T-helper 2 cell treated with Interferon-gamma antibody and Interleukin-4, amounts not matched to agents 100 ng/mL and 5 ng/mL, for 36 hours (primary cell): ENCODE measurements around the gene KIF5C. TPM values are rescaled to one million over a fixed set of nuclear protein-coding genes. Genes with fewer than 3 reads are reported as not detected.

ENCODE experiments used
- intact Hi-C: fragments of 100-400 bp; cut with micrococcal nuclease; formaldehyde crosslinking; loops from one replicate; pipeline ENCODE4 v1.15.1; 2023
- total RNA-seq: library from RNA; stranded (reverse); gene quantifications from 2 replicates; pipeline ENCODE4 v1.2.3, GENCODE V29; 2022

Gene KIF5C
- total RNA-seq, 1 donor from 2014 or later = 12.5 TPM

DNA sequence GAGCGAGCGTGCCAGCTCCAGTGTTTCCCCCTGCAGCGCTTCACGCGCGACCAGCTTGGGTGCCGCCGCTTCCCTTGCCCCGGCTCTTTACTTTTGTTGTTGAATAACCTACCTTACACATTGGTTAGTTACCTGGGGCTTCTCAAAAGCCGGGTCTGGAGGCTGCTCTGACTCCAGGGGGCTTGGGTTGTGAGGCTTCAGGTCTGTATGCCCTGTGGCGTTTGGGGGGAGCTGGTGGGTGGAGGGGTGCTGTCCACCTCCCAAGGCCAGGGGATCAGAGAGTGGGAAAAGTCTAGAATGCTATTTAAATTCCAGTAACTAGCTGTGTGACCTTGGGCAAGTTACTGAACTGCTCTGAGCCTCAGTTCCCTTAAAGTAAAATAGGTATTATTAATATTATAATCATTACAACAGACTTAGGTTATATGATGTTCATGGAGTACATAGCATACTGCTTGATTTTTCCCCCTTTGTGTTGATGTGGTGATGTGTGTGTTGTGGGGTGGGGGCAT lies 164.2 kb downstream of the KIF5C start:
- intact Hi-C loops = no loop called here

DNA sequence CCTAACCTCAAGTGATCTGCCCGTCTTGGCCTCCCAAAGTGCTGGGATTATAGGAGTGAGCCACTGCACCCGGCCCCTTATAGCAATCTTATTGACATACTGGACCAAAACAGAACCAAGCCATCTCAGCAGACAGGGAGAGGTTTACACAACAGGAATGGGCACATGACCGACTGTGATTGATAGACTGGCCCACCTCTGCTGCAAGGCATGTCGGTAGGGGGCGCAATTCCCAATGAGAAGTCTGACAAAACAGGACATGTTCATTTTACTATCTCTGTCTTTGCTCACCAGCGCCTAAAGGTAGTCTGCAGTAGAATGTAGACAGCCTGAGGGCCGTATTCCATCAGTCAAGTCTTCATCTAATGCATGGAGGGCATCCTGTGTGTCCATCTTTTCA lies 165.4 kb downstream of the KIF5C start:
- intact Hi-C loops = loop anchor here (1.0 kb wide), 1 partner anchor 521 kb away; no protein-coding TSS in a partner anchor

DNA sequence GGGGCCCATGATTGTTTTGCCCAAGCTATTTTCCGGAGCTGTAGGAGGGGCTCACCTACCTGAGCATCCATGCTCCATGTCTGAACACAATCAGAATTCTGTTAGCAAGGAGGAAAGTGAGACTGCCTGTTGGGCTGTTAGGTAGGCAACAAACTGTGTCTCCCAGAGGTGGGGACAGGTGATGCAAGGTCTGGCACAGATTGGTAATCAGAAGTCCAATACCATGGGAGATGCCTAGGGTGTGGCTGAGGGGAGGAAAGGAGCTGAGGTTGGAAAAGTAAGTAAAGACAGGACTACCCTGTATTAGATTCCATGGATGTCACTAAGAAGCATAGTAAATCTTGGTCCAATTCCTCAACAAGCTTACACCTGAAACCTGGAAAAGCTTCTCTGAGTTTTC lies 166.5 kb downstream of the KIF5C start:
- intact Hi-C loops = no loop called here

DNA sequence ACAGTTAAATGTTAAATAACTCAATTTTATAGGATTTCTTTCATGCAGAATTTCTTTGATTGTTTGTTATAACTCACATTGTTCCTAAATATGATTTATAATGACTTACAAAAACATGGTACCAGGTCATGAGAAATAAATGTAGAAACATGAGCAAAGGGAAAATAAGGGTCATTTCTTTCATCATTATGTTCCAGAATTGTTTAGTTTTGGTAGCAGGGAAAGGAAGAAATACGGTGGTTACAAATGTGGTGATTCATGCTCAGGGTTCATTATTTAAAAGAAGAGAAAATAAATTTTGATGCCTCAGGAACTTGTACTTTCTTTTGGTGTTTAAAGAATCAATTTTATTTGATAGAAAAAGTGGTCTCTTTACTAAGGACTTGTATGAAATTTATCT lies 167.9 kb downstream of the KIF5C start:
- intact Hi-C loops = no loop called here

DNA sequence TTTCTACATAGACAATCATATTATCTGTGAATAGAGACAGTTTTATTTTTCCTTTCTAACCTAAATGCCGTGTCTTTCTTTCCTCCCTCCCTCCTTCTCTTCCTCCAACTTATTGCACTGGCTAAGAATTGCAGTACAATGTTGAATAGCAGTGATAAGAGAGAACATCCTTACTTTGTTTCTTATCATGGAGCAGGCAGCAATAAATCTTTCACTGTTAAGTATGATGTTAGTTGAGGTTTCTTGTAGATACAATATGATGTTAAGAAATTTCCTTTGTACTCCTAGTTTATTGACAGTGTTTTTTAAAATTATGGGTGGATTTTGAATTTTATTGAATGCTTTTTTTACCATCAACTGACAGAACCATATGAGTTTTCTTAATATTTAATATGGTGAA lies 169.5 kb downstream of the KIF5C start:
- intact Hi-C loops = no loop called here

DNA sequence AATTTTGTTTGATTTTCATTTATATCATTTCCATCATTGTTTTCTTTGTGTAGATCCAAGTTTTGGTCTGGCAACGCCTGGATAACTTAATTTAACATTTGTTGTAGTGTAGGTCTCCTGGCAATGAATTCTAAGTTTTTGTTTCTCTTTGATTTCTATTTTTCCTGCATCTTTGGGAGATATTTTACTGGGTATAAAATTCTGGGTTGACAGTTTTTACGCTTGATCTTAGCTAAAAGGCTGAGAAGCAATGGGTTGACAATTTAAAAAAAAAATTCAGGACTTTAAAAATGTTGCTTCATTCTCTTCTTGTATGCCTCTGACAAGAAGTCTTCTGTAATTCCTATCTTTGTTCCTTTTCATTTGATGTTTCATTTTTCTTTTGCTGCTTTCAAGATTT lies 172.1 kb downstream of the KIF5C start:
- intact Hi-C loops = no loop called here

DNA sequence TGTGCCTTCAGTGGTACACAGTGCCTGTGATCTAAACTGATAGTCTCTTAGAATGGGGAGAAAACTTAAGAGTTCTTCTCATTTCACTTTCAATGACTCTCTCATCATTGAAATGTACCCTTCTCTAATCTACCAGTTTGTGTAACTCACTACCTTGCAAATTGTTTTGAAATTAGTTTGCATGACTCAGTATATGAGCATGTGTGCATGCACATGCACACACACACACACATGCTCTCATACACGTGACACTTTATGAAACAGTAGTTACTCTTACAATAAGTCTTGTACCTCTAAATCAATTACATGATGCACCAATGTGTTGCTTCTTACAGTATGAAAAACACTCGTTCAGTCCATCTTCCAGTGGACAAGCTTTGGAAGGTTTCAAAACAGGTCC lies 174.1 kb downstream of the KIF5C start:
- intact Hi-C loops = no loop called here

DNA sequence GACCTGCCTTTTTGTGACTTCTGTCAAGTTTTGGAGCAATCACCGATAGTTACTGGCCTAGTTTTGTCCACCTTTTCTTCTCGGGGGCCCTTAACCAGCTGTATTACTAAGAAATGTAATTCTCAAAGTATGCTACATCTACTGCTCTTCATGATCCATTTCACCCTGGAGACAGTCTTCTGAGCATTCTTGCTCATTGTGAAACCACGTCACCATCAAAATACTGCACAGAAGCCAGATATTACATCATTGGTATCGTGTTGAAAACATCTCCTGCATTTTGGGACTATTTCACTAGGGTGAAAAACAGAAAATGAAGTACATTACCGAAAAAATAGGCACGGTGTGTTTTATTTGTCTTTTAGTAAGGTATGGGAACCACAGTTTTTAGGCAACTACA lies 175.2 kb downstream of the KIF5C start:
- intact Hi-C loops = no loop called here

DNA sequence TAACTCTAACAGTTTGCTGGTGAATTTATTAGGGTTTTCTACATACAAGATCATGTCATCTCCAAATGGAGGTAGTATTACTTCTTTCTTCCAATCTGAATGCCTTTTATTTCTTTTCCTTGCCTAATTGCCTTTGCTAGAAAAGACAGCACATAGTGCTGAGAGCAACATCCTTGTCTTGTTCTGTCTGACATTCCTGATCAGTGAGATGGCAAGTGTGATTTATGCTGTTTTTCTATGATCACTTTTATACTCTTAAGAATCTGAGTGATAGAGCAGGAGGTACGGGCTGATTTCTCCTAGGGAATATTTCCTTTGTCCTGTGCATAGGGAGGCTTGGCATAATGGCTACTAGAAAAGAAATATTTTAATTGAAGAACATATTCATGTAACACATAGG lies 180.7 kb downstream of the KIF5C start:
- intact Hi-C loops = no loop called here

DNA sequence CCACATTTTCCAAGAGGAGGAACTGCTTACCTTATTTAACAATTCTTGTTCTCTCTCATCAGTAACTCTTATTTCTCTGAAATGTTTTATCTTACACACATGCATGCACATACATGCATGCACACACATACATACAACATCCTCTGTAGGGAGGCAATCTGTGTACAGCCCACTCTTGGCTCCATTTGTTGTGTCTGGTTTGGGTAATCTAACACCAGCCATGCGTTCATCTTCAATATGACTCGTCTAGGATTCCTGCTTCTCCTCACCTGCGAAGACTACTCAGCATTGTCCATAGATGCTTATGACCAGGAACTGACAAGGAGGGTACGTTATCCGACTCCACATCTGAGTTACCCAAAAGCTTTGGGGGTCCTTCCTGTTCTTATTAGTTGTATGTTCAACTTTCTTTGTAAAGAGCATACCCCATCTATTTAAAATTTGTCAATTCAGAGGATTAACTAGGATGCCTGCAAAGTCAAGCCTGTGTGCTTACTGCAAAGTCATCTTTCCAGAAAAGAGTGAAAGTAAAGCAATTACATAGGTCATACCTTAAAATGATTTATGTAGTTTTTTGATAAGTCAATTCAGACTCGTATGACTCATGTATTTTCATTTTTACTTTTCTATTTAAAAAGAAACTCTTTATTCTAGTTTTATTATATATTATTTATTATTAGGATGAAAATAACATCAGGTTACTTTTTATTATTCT lies 181.7 kb downstream of the KIF5C start:
- intact Hi-C loops = no loop called here

DNA sequence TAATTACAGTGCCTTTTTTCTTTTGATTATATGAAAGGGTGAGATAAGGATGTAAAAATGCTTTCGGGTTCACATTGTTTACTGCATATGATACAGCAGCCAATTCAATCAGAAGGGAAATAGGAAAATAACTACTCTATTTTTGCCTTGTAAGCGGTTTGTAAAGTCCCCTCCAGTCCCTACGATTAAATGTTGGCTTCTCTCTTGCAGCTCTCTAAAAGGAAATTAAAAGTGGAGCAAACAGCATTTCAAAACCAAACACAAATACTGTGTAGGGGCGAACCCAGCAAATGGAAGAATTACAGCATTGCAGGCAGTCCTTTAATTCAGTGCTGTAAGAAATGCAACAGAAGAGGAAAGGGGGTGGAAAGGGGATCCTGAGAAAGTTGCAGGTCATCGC lies 182.4 kb downstream of the KIF5C start:
- intact Hi-C loops = no loop called here

DNA sequence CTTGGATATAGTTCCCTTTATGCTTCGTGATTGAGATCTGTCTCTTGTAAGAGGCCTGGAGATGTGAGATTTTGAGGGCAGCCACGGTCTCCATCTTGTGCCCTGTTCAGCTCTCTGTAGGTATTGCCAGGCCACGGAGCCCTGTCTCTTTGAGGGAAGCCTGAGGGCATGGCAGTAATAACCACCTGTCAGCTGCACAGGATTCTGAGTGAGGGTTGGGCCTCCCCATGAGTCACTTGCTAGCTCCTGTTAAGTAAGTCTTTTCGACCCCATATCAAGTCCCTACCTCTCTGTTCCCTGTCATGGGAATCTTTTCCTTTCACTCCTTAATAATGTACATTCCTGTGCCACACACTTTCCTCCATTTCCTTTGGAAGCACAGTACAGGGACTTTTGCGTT lies 183.9 kb downstream of the KIF5C start:
- intact Hi-C loops = no loop called here

DNA sequence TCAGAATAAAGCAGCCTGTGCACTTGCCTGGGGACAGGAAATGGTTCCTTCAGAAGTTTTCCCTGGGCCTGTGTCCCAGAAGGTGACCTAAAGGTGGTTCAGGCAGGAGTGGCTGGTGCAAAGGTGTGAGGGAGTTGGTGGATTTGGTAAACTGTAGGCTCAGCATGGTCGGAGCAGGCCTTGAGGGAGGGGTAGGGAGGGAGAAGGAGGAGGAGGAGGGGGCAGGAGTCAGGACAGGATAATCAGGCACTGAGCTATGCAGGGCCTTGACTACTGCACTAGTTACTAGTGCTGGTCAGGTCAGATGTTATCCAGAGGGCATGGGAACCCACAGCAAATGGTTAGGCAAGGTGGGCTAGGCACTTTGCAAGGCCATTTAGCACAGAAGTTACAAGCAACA lies 184.8 kb downstream of the KIF5C start:
- intact Hi-C loops = no loop called here

DNA sequence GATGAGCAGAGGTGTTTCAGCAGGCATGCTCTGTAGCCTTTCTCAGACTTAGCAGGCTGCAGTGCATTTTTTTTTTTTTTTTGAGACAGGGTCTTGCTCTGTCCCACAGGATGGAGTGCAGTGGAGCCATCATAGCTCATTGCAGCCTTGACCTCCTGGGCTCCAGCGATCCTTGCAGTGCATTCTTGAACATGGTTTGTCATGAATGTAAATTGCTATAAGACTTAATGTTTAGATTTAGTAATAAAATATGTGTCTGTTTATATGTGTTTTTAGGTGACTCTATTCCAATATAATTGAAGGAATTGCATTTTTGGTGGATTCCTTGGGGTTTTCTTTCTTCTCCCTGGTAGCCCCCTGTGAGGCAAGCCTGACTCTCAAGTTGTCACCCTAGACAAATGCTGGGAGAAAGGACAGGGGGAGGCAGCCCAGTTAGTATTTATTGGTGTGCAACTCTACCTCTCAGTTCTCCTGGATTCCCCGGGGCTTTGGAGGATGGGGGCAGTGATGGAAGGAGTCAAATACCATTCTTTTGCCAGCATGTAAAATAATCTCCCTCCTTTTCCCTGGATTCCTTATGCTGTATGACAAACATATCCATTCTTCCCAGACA lies 186.2 kb downstream of the KIF5C start:
- intact Hi-C loops = no loop called here

DNA sequence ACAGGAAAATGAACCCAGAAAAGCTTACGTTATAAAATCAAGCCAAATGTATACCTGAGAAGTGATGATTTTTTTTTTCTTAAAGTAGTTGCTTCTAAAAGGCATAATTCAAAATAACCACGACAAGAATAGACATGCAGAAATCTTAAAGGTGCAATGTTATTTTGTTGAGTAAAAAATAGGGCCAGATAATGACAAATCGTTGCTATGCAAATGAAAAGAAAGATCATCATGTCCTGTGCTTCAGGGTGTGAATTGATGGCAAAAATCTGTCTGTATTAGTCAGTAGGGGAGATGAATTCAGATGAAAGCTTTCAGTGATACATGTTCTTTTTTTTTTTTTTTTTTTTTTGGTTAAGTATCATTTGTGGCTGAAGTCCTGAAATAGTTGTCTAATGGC lies 187.5 kb downstream of the KIF5C start:
- intact Hi-C loops = no loop called here

DNA sequence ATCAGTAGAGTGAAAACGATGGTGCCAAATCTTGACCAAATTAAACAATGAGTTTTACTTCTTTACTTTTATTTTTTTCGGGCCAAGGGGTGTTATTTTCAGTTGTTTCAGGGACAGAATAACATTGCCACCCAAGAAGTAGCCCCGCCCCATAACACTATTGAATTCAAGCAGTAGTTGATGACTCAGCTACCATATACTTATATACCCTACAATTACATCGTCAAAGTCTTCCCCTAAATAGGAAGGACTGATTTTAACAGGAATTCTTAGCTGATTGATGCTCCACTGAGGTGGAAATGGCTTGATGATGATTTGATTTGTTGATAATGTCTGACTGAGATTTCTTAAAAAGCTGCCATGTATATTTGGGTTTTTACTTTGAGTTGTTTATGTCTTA lies 188.2 kb downstream of the KIF5C start:
- intact Hi-C loops = no loop called here

DNA sequence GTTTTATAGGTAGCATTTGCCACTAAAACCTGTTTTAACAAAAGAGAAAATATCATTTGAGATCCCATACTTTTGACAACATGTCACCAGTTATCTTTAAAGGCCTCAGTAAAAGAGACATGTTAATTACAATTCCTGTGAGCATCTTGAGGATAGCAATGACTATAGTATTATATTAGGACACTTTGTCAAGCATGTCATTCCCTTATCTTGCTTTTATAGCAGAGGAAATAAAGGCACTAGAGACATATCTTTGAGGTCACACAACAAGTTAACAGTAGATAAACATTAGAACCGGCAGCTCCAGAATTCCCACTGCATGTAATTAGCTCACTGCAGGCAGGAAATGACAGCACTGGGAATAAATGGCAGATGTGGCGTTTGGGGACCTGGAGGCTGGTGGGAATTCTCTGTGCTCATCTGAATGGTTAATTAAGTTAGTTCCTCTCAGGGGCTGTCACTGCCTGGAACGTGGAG lies 189.4 kb downstream of the KIF5C start:
- intact Hi-C loops = no loop called here

DNA sequence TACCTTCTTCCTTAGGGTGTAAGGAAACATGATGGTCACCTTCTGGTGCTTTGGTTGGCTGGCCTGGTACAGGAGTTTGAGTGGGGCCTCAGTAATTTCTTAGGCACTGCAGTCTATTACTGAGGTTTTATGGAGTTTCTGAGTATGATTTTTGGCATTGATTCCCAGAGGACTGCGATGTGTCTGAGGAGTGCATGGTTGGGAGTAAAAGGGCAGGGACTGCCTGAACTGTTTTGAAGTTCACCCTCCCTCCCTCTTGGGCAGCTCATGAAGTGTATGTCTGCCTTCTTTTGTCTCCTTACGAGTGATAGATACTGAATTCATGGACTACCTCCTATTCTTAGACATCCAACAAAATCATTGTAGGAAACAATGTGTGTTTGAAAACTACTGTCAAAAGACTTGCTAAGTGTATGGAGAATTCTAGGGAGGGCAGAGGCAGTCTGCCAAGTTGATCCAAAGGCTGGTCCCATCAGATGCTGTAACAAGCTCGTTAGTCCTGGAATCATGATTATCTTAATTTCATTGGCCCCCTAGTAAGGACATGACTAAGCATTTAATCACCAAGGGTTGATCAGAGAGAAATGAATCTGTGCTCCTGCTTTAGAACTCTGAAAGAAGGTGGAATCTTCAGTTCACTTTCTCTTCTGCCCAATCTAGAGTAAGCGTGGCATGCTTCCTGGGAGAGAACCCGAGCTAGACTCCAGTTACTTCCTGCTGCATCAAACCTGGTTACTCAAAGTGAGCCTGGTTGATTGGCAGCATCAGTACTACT lies 190.0 kb downstream of the KIF5C start:
- intact Hi-C loops = no loop called here

DNA sequence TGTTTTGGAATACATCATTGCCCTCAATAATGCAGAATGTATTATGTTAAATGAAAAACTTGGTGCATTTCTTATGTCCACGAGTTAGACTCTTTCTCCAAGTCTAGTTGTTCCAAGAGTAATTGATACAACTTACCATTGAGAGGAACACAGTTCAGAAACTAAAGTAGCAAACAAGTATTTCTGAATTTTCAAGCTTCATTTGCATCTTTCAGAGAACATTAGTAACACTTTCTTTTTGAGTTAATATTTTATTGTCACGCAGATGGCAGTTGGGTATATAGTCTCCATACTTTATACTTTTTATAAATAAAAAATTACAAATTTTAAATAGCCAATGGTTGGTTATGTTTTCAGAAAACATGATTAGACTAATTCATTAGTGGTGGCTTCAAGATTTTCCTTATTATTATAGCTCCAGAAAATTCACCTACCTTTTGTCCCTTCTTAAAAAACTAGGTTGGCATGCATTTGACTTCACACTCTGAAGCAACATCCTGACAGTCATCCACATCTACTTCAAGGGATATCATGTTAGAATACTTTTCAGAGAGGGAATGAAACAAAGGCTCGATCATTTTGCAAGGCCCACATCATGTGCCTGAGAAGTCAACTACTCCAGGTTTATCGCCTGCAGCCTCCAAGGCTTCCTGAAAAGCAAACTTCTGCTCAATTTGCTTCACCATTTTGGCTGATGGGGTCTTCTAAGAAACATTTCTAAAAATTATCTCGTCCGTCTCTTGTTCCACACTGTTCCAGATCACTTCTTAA lies 193.4 kb downstream of the KIF5C start:
- intact Hi-C loops = no loop called here

DNA sequence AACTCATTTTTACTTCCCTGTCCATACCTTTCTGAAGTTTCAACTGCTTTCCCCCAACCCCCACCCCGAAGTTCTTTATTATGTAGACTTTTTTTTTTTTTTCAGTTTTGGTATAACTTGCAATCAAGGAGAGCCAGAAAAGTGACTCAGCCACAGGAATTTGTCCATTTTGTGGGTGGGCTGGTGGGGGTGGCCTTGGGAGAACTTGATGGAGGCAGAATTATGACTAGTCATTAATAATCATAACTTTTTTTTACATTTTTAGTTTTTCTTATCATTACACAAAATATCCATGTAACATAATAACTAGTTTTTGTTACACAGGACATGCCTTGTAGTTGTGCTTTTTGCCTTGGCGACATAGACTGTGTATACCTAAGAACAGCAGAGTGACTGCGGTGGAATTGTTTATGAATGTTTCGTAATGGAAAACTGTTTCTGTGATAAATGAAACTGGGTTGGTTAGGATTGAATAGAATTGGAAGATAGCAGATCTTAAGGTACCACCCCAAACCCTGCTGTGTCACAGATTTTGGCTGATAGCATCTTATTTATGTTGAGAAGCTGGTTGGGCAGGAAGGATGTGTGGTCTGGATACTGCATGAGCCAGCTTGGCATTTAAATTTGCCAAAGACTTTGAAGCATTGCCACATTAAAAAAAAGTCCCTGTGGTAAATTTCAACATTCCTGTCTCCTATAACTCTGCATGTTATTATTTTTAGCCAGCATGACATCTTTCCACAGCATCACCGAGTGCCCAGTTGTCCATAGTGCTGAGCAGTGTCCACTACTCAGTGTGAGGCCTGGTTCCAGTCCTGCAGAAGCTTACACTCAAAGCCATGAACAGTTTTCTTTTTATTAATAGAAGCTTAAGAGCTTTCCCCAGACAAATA lies 194.2 kb downstream of the KIF5C start:
- intact Hi-C loops = loop anchor here (1.0 kb wide), 2 partner anchors 424 to 1049 kb away; partner anchors contain the start of gene ORC4
